Peyer's patch (tissue), 4 donors: ENCODE measurements around the gene PTPRM. TPM values are rescaled to one million over a fixed set of nuclear protein-coding genes. Genes with fewer than 3 reads are reported as not detected.

Experiments used
- DNase-seq, 3 donors: peaks; one replicate each; pipeline ENCODE4 v3.0.0-alpha.2; 2017 to 2019
- H3K27ac ChIP-seq, 4 donors: fragments of 200-600 bp; sonication (generic); one replicate each; pipeline ENCODE4 v1.5.1; 2016 to 2019
- H3K27me3 ChIP-seq, 2 donors: fragments of 200-600 bp; sonication (generic); one replicate each; pipeline ENCODE4 v1.5.1; 2019
- H3K36me3 ChIP-seq, 3 donors: fragments of 200-600 bp; sonication (generic); one replicate each; pipeline ENCODE4 v1.5.1; 2016 to 2019
- H3K4me1 ChIP-seq, 4 donors: fragments of 200-600 bp; sonication (generic); one replicate each; pipeline ENCODE4 v1.5.1; 2016 to 2019
- H3K4me3 ChIP-seq, 4 donors: fragments of 200-600 bp; sonication (generic); 1 replicate in 3 of 4; 2 replicates in 1 of 4; pipeline ENCODE4 v1.5.1; 2016 to 2019; ENCODE audit warnings: mild to moderate bottlenecking in 1 of 4
- H3K9me3 ChIP-seq, 4 donors: fragments of 200-600 bp; sonication (generic); one replicate each; pipeline ENCODE4 v1.5.1; 2016 to 2019; ENCODE audit warnings: mild to moderate bottlenecking in 1 of 4
- CTCF ChIP-seq, 6 experiments: fragments of 450-650 bp in 4 of 6; fragments of 200-600 bp in 2 of 6; sonication (generic) in 1 of 6; IDR thresholded peaks; one replicate each; pipeline ENCODE4 v1.5.1; 2017 to 2019; ENCODE audit warnings: antibody characterized with exemption in 6 of 6, mild to moderate bottlenecking in 3 of 6, moderate library complexity in 1 of 6
- POLR2A ChIP-seq, 2 donors: fragments of 450-650 bp; IDR thresholded peaks; one replicate each; pipeline ENCODE4 v1.5.1; 2017; ENCODE audit warnings: antibody characterized with exemption in 2 of 2, mild to moderate bottlenecking in 2 of 2, moderate library complexity in 2 of 2
- total RNA-seq, 4 donors: library from RNA; depleted of rRNA; stranded (reverse); fragments of >200 nt; gene quantifications; one replicate each; pipeline ENCODE4 v1.1.0, GENCODE V29; 2016

PTPRM gene
- total RNA-seq, 4 donors from 2014 or later, result 39.6 to 211 (median 80.3) TPM

- no peaks in the 10 kb centered on the region for H3K9me3 ChIP-seq
- H3K36me3 ChIP-seq, result no peaks in the 10 kb centered on the region
- no peak overlapping the region for H3K27ac ChIP-seq
- H3K4me1 ChIP-seq, result no peaks in the 10 kb centered on the region
- H3K27me3 ChIP-seq, result no peaks in the 10 kb centered on the region
- no peak for DNase-seq
- TF ChIP-seq POLR2A (IDR thresholded peaks at IDR 0.05), result no peak
- no peak for TF ChIP-seq CTCF (IDR thresholded peaks at IDR 0.05)
- H3K4me3 ChIP-seq, result no peak overlapping the region
Observed at GRCh38 chr18:8264861-8265411, 697.8 kb downstream of the PTPRM start.

GRCh38 chr18:8272254-8272653 is 705.1 kb downstream of the PTPRM start:
- Histone ChIP-seq H3K36me3 (no peaks in the 10 kb centered on the region), H3K27me3 (no peaks in the 10 kb centered on the region), H3K9me3 (no peaks in the 10 kb centered on the region), H3K4me1 (no peaks in the 10 kb centered on the region), H3K4me3 (no peak overlapping the region), H3K27ac (no peak overlapping the region)
- no peak for DNase-seq
- no peak for TF ChIP-seq CTCF (IDR thresholded peaks at IDR 0.05)
- no peak for TF ChIP-seq POLR2A (IDR thresholded peaks at IDR 0.05)

GRCh38 chr18:8274370-8274769 is 707.3 kb downstream of the PTPRM start:
- H3K4me3 ChIP-seq, result no peak overlapping the region
- H3K27me3 ChIP-seq, result no peaks in the 10 kb centered on the region
- H3K27ac ChIP-seq, result no peak overlapping the region
- no peaks in the 10 kb centered on the region for H3K9me3 ChIP-seq
- no peaks in the 10 kb centered on the region for H3K36me3 ChIP-seq
- no peaks in the 10 kb centered on the region for H3K4me1 ChIP-seq
- no peak for DNase-seq
- TF ChIP-seq POLR2A (IDR thresholded peaks at IDR 0.05) (no peak), CTCF (IDR thresholded peaks at IDR 0.05) (no peak)

- Histone ChIP-seq H3K36me3 (no peaks in the 10 kb centered on the region), H3K4me3 (no peak overlapping the region), H3K27ac (no peak overlapping the region), H3K4me1 (no peaks in the 10 kb centered on the region), H3K9me3 (no peaks in the 10 kb centered on the region), H3K27me3 (no peaks in the 10 kb centered on the region)
- no peak for DNase-seq
- no peak for TF ChIP-seq CTCF (IDR thresholded peaks at IDR 0.05)
Observed at GRCh38 chr18:8276406-8276805, 709.3 kb downstream of the PTPRM start.

GRCh38 chr18:8277270-8277669 is 710.2 kb downstream of the PTPRM start:
- no peaks in the 10 kb centered on the region for H3K36me3 ChIP-seq
- no peak overlapping the region for H3K4me3 ChIP-seq
- TF ChIP-seq POLR2A (IDR thresholded peaks at IDR 0.05) (no peak), CTCF (IDR thresholded peaks at IDR 0.05) (no peak)
- H3K9me3 ChIP-seq, result no peaks in the 10 kb centered on the region
- H3K27me3 ChIP-seq, result no peaks in the 10 kb centered on the region
- DNase-seq, result no peak
- H3K27ac ChIP-seq, result no peak overlapping the region
- no peaks in the 10 kb centered on the region for H3K4me1 ChIP-seq

- Histone ChIP-seq H3K9me3 (no peaks in the 10 kb centered on the region), H3K4me1 (no peaks in the 10 kb centered on the region), H3K27me3 (no peaks in the 10 kb centered on the region), H3K4me3 (no peak overlapping the region), H3K36me3 (no peaks in the 10 kb centered on the region), H3K27ac (no peak overlapping the region)
- TF ChIP-seq CTCF (IDR thresholded peaks at IDR 0.05), result no peak
- no peak for TF ChIP-seq POLR2A (IDR thresholded peaks at IDR 0.05)
- DNase-seq, result no peak
Observed at GRCh38 chr18:8279346-8279745, 712.2 kb downstream of the PTPRM start.
